C4-2B (cell line): ENCODE data around the gene SEMA4D.

Experiments used
- CTCF ChIP-seq: fragments of 450-650 bp; conservative IDR thresholded peaks from 2 replicates; pipeline ENCODE4 v1.5.1; 2017; ENCODE audit warnings: mild to moderate bottlenecking
- ZFX ChIP-seq: fragments of 450-650 bp; IDR thresholded peaks from 2 replicates; pipeline ENCODE4 v1.6.1; 2017

- TF ChIP-seq CTCF (no peak), ZFX (no peak)
Measured at GRCh38 chr9:89342948-89343347, 155.0 kb downstream of the SEMA4D start.
